Measurements from ENCODE around the gene AP5Z1.

GRCh38 chr7:4730276-4730675 is 45.1 kb upstream of the AP5Z1 start:
- TF ChIP-seq CTCF (conservative IDR thresholded peaks at IDR 0.05 in 1 of 2, IDR thresholded peaks at IDR 0.05 in 1 of 2; ENCODE audit: low read depth in 1 of 2, low read length in 2 of 2) (no peak), EZH2 (IDR thresholded peaks at IDR 0.05; ENCODE audit: low read length, missing control alignments) (no peak)
